Mammary epithelial cell (primary cell): ENCODE measurements around the gene TP53RK.

ENCODE experiments used
- CTCF ChIP-seq, 2 donors: IDR thresholded peaks in 1 of 2; conservative IDR thresholded peaks in 1 of 2; 2 replicates each; pipeline ENCODE4 v1.5.1; 2011 to 2012; ENCODE audit warnings: inconsistent platforms in 2 of 2, low read length in 2 of 2, mild to moderate bottlenecking in 2 of 2, control low read depth in 1 of 2, low read depth in 1 of 2; ENCODE audit not compliant: insufficient read depth in 1 of 2; ENCODE audit errors: extremely low read depth in 1 of 2
- EZH2 ChIP-seq: IDR thresholded peaks from 2 replicates; pipeline ENCODE4 v1.6.1; 2012; ENCODE audit warnings: low read length, inconsistent platforms, borderline replicate concordance

DNA sequence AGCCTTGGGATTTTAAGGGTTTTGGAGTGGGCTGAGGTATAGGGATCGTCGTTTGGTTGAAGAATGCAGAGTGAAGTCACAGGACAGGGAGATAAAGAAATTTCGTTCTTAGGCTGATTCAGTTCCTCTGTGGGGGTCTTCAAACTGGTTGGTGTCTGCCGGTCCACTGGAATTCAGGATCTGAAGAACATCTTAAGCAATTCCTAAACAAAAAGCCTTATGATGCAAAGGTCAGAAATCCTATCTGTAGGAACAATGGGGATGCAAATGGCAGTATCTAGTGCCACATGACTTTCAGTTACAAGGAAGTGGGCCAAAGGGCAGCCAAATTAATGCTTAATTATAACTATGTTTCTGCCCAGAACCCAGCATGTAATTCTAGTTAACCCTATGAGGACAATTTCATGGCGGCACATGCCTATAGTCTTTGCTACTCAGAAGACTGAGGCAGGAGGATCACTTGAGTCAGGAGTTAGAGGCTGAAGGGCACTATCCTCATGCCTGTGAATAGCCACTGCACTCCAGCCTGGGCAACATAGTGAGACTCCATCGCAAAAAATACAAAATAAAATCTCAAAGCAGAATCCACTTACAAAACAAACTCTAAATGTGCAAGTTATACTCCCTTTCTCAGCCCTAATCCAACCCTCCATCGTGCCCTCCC, 15.6 kb upstream of the TP53RK start:
- TF ChIP-seq EZH2 (no peak), CTCF (conservative IDR thresholded peaks at IDR 0.05 in 1 of 2, IDR thresholded peaks at IDR 0.05 in 1 of 2; ENCODE audit: extremely low read depth in 1 of 2, insufficient read depth in 1 of 2, low read depth in 1 of 2, low read length in 2 of 2) (no peak)
